Effector memory CD8-positive, alpha-beta T cell (primary cell): ENCODE data around the gene PLD3.
"Not testable (repeated sequence)": the region's sequence is repeated elsewhere in the genome, so short reads cannot be mapped to it uniquely, and the experiment has no call there.

ENCODE experiments used
- ATAC-seq: fragments of 150-1000 bp; cut with Tn5 transposase; replicated peaks from 2 replicates; pipeline ENCODE4 v1.10.0; 2021; ENCODE audit warnings: mild to moderate bottlenecking, moderate library complexity
- DNase-seq, 3 experiments: peaks; one replicate each; pipeline ENCODE4 v3.0.0; 2021
- H3K27ac Mint-ChIP-seq, 2 donors: one replicate each; pipeline ENCODE4 v1.8.0; 2022; ENCODE audit warnings: mild to moderate bottlenecking in 2 of 2, mixed read lengths in 2 of 2, moderate library complexity in 2 of 2
- H3K27me3 Mint-ChIP-seq, 2 donors: one replicate each; pipeline ENCODE4 v1.8.0; 2022; ENCODE audit warnings: mixed read lengths in 2 of 2
- H3K36me3 Mint-ChIP-seq: one replicate; pipeline ENCODE4 v1.8.0; 2022; ENCODE audit warnings: mild to moderate bottlenecking, moderate library complexity, mixed read lengths; ENCODE audit not compliant: insufficient read depth
- H3K4me1 Mint-ChIP-seq, 2 donors: one replicate each; pipeline ENCODE4 v1.8.0; 2022; ENCODE audit warnings: low read depth in 2 of 2, mixed read lengths in 2 of 2
- H3K4me3 Mint-ChIP-seq, 2 donors: one replicate each; pipeline ENCODE4 v1.8.0; 2022; ENCODE audit warnings: mild to moderate bottlenecking in 2 of 2, mixed read lengths in 2 of 2, moderate library complexity in 2 of 2
- H3K9me3 Mint-ChIP-seq, 2 donors: one replicate each; pipeline ENCODE4 v1.8.0; 2022; ENCODE audit warnings: mixed read lengths in 2 of 2

Gene PLD3

DNA sequence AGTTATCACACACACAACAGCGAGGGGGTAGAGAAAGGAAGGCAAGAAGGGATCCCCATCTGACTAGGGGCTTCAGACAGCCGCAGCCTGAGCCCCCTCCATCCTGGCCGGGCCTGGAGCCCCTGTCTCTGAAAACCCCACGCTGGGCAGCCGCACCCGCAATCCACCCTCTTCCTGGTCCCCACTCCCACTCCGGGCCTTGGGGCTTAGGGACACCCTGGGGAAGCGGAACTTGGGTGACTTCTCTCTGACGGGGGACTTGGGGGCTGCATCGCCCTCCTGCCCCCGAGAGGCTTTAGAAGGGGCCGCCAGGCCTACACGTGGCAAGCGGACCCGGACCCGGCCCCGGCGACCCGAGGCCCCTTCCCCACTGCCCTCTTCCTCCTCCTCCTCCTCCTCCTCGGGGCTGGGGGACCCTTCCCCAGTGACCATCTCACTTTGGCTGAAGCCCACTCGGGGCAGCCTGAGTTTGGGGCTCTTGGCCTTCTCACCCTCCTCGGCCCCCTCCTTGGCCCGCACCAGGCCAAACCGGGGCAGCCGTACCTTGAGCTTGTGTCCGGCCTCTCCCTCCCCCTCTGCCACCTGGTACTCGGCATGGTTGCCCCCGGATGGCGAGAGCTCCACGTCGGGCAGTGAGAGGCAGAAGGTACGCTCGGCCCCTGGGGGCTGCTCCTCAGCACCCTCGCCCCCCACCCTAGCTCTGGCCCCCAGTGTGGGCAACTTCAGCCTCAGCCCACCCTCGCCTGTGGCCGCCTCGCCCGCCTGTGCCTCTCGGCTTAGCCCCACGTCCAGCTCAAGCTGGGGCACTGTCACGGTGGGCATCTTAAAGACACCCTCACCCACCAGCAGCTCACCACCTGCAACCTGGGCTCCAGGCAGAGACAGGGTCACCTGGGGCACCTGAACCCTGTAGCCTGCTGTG lies 45.7 kb downstream of the PLD3 start:
- ATAC-seq (no peak), DNase-seq (no peak)
- Mint-ChIP-seq H3K36me3 (no peaks in the 10 kb centered on the region), H3K27me3 (peaks cover 0 to 12% of the 10 kb centered on the region in 2 donors), H3K4me1 (peaks cover 2 to 3% of the 10 kb centered on the region in 2 donors), H3K27ac (no peak overlapping the region), H3K4me3 (no peak overlapping the region), H3K9me3 (no peaks in the 10 kb centered on the region)

DNA sequence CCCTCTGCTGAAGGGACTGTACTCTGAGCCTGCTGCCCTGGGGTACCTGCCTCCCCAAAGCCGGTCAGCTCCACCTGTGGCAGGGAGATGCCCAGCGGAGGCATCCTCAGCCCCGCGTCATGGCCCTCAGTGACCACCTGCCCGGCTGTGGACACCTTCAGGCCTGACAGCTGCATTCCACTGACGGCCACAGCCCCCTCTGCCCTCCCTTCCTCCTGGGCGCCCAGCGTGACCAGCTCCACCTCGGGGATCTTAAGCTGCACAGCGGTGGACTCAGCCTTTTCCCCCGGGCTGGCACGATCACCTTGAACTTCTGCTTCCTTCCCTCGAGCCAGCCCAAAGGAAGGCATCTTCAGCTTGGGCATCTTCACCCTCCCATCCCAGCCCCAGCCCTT lies 46.3 kb downstream of the PLD3 start:
- ATAC-seq (no peak), DNase-seq (no peak)
- H3K27ac Mint-ChIP-seq: no peak overlapping the region
- H3K9me3 Mint-ChIP-seq: no peaks in the 10 kb centered on the region
- H3K4me1 Mint-ChIP-seq: peaks cover 6% of the 10 kb centered on the region in 2 donors
- H3K4me3 Mint-ChIP-seq: no peak overlapping the region
- peaks cover 0 to 16% of the 10 kb centered on the region in 2 donors for H3K27me3 Mint-ChIP-seq
- no peaks in the 10 kb centered on the region for H3K36me3 Mint-ChIP-seq

DNA sequence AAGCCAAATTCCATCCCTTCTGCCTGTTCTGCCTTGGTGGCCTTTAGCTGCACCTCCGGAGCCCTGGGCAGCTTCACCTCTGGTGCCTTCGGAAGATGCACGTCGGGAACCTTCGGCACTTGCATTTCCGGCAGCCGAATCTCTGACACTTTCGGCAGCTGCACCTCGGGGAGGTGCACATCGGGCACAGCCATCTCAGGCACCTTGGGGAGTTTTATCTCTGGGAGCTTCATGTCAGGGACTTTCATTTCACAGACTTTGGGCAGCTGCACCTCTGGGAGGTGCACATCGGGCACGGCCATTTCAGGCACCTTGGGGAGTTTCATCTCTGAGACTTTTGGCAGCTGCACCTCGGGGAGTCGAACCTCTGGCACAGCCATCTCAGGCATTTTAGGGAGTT lies 47.5 kb downstream of the PLD3 start:
- no peak overlapping the region for H3K4me3 Mint-ChIP-seq

DNA sequence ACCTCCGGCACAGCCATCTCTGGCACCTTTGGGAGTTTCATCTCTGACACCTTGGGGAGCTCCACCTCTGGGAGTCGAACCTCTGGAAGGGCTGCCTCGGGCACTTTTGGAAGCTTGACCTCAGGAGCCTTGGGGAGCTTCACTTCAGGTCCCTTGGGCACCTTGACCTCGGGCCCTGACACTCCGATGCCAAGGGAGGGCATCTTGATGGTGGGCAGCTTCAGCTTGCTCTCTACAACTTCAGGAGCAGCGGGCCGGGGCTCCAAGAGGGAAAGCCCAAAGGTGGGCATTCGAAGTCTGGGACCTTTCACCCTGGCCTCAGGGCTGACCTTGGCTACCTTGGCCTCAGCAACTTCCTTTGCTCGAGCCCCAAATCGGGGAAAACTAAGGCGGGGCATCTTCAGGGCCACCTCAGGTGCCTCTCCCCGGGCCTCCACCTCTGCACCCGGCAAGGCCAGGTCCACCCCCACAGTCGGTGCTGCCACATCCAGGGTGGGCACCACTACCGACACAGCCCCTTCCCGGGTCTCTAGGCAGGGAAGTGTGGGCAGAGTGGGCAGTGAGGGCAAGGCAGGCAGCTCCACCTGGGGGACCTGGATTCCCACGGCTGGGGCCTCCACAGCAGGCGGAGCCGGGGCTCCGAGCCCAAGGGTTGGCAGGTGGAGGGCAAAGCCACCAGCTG lies 48.5 kb downstream of the PLD3 start:
- Mint-ChIP-seq H3K36me3 (no peaks in the 10 kb centered on the region), H3K9me3 (no peaks in the 10 kb centered on the region), H3K27me3 (peaks cover 0 to 8% of the 10 kb centered on the region in 2 donors), H3K27ac (no peak overlapping the region), H3K4me3 (no peak overlapping the region), H3K4me1 (peaks cover 4 to 6% of the 10 kb centered on the region in 2 donors)
- no peak for DNase-seq
- ATAC-seq: no peak

More for the DNA sequence above, 47.5 kb downstream of the PLD3 start:
- H3K9me3 Mint-ChIP-seq: no peaks in the 10 kb centered on the region
- no peaks in the 10 kb centered on the region for H3K36me3 Mint-ChIP-seq
- H3K27ac Mint-ChIP-seq: no peak overlapping the region
- H3K27me3 Mint-ChIP-seq: peaks cover 0 to 8% of the 10 kb centered on the region in 2 donors
- DNase-seq: no peak
- no peak for ATAC-seq
- peaks cover 4 to 6% of the 10 kb centered on the region in 2 donors for H3K4me1 Mint-ChIP-seq

DNA sequence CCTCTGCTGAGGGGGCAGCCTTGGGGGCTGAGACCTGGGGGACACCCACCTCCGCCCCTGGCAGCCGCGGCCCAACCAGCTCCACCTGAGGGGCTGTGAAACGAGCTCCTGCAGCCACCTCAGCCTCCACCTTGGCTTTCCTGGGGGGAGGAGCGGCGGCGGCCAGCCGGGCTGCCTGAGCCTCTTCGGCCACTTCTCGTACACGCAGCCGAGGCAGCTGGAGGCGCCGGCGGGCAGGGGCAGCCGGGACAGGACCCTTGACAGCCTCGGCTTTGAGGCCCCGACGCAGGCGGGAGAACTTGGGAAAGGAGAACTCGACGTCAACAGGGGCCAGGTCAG lies 49.0 kb downstream of the PLD3 start:
- Mint-ChIP-seq H3K27ac (no peak overlapping the region), H3K36me3 (no peaks in the 10 kb centered on the region), H3K4me1 (peaks cover 4 to 6% of the 10 kb centered on the region in 2 donors), H3K27me3 (peaks cover 0 to 8% of the 10 kb centered on the region in 2 donors), H3K9me3 (no peaks in the 10 kb centered on the region), H3K4me3 (no peak overlapping the region)
- no peak for ATAC-seq
- DNase-seq: no peak

DNA sequence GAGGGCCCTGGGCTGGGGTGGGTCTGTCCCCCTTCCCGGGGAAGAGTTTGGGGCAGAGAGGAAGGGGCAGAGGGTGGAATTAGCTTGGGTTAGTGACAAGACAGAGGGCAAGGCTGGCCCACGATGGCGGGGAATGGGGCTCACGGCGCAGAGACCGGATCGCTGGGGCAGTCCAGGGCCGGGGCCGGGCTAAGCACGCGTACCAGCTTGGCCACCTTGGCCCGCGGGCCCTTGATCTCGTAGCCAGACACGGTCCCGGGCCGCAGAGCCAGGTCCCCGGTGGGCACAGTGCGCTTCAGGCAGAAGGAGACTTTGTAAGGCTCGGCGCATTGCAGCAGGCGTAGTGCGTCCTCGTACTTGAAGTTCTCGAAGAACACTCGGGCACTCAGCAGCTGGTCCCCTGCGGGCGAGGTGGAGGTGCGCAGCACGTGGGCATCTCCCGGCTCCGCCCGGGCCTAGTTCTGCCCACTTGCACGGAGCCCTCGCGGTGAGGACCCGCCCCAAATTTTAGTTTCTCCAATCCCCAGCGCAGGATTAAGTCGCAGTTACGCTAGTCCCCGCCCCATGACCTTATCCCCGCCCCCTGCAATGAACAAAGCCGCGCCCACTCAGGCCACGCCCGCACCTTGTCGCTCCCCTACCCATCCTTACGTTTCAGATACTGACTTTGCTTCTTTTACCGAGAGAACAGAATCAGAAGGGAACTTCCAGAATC lies 50.1 kb downstream of the PLD3 start:
- Mint-ChIP-seq H3K36me3 (no peaks in the 10 kb centered on the region), H3K27ac (peak overlapping the region in 1 of 2 donors; percentile 42), H3K9me3 (no peaks in the 10 kb centered on the region), H3K4me1 (peaks cover 9 to 10% of the 10 kb centered on the region in 2 donors), H3K27me3 (peaks cover 0 to 8% of the 10 kb centered on the region in 2 donors), H3K4me3 (no peak overlapping the region)
- DNase-seq: no peak
- ATAC-seq: peak; percentile 53

DNA sequence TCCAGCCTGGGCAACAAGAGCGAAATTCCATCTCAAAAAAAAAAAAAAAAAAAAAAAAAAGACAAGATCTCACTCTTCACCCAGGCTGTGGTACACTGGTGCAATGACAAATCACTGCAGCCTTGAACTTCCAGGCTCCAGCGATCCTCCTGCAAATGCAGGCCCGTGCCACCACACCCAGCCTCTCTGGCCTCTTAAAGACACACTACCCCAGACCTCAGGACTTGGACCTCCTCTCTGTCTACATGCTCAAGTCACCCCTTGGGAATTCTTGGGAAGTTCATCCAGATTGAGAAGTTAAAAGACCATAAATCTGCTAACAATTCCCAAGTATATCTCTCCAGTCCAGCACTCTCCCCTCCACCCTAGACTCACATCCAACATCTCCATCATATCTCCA lies 52.1 kb downstream of the PLD3 start:
- Mint-ChIP-seq H3K36me3 (no peaks in the 10 kb centered on the region), H3K4me1 (peaks cover 14 to 18% of the 10 kb centered on the region in 2 donors), H3K27me3 (peaks cover 0 to 8% of the 10 kb centered on the region in 2 donors), H3K4me3 (no peak overlapping the region), H3K9me3 (no peaks in the 10 kb centered on the region), H3K27ac (no peak overlapping the region)
- DNase-seq (no peak), ATAC-seq (no peak)

DNA sequence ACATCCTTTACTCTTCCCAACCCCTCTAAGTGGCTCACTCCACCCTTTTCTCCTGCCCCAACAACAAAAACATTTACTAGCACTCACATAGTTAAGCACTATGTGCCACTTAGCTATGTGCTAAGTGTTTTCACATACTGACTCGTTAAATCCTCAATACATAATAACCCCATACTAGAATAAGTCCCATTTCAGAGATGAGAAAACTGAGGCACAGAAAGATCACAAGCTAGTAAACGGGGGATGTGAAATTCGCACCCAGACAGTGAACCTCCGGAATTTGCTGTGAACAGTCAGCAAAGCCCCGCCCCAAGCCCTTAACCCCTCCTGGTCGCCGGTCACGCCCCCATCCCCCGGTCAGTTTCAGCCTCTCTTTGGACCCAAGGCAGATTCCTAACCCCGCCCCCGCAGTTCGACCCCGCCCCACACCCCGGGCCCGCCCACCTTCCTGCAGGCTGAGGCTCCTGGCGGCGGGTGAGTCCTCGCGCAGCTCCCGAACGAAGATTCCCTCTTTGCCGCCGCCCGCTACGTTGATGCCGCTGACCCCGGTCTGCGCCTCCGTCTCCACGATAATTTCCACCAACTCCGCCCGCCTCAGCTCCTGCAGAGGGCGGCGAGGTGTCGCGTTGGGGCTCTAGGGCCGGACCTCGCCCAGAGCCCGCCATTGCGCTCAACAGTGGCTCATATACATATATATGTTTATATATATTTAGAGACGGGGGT lies 54.9 kb downstream of the PLD3 start:
- ATAC-seq (peak; percentile 66), DNase-seq (peak; percentile 66 to 73 (median 66))
- no peaks in the 10 kb centered on the region for H3K9me3 Mint-ChIP-seq
- peaks cover 18 to 19% of the 10 kb centered on the region in 2 donors for H3K4me1 Mint-ChIP-seq
- H3K4me3 Mint-ChIP-seq: peak overlapping the region; percentile 70 to 88
- peaks cover 0 to 8% of the 10 kb centered on the region in 2 donors for H3K27me3 Mint-ChIP-seq
- H3K36me3 Mint-ChIP-seq: no peaks in the 10 kb centered on the region
- H3K27ac Mint-ChIP-seq: peak overlapping the region; percentile 46 to 91

DNA sequence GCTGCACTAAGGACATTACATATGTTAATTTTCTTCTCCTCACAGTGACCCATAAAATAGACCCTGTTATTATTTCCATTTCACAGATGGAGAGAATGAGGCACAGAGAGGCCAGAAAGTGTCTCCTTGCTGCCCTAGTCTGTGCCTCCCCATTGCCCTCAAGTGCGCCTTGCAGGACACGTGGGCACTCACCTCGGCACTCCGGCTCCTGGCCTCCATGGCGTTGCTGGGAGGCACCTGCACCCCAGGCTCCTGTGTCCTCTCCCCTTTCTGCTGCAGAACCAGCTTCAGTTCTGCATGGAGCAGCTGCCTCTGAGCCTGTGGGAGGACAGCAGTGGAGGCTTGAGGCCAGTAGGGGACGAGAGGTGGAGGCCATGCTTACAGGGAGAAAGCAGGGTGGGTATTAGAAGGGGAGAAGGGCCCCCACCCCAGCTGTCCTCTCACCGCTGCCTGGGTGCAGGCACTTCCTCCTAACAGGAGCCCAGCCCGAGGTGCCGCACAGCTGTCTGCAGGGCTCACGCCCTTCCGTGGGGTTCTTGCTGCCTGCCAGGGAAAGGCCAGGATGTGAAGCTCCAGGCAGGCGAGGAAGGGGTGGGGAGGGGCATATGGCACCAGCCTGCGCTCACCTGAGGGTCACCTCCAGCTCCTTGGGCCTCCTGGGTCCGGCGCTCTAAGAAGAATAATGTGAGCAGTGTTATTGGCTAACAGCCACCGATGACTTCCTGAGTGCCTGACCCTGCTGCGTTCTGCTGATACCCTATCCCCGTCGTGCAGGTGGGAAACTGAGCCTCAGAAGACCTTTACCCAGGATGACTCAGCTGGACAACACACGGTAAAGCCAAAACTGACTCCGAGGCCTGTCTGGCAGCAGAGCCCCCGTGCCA lies 59.5 kb downstream of the PLD3 start:
- Mint-ChIP-seq H3K4me1 (peaks cover 13 to 14% of the 10 kb centered on the region in 2 donors), H3K27me3 (peaks cover 0 to 12% of the 10 kb centered on the region in 2 donors), H3K27ac (peak overlapping the region in 1 of 2 donors; percentile 90), H3K36me3 (peaks cover 3% of the 10 kb centered on the region), H3K9me3 (no peaks in the 10 kb centered on the region), H3K4me3 (peak overlapping the region; percentile 4 to 25)
- ATAC-seq: no peak
- no peak for DNase-seq

DNA sequence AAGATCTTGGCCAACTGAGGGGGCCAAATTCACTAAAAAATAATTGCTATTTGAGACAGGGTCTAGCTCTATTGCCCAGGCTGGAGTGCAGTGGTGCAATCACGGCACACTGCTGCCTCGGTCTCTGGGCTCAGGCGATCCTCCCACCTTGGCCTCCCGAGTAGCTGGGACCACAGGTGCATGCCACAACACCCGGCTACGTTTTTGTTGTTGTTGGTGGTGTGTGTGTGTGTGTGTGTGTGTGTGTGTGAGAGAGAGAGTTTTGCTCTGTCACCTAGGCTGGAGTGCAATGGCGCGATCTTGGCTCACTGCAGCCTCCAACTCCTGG lies 60.1 kb downstream of the PLD3 start:
- not testable (repeated sequence) for H3K4me3 Mint-ChIP-seq, H3K27ac Mint-ChIP-seq, ATAC-seq, DNase-seq, H3K9me3 Mint-ChIP-seq, H3K36me3 Mint-ChIP-seq
- H3K4me1 Mint-ChIP-seq: peaks cover 8 to 10% of the 10 kb centered on the region in 2 donors
- peaks cover 0 to 12% of the 10 kb centered on the region in 2 donors for H3K27me3 Mint-ChIP-seq

DNA sequence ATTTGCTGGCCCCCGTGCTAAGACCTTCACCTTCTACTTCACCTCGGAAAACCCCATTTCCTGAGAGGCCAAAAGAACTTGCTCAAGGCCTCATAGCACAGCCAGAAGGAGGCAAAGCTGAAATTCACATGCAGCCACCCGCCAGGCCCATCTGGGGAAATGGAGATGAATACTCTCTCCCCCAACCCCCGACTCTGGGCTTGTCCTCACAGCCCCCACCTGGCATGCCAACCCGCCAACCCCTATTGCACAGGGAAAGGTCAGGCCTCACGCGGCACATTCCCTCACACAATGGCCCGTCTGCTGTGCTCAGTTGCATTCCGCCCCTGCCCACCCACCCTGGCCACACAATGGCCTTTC lies 61.5 kb downstream of the PLD3 start:
- H3K36me3 Mint-ChIP-seq: peaks cover 3% of the 10 kb centered on the region
- H3K4me1 Mint-ChIP-seq: peaks cover 0 to 7% of the 10 kb centered on the region in 2 donors
- peaks cover 0 to 12% of the 10 kb centered on the region in 2 donors for H3K27me3 Mint-ChIP-seq
- H3K9me3 Mint-ChIP-seq: no peaks in the 10 kb centered on the region
- DNase-seq (no peak), ATAC-seq (no peak)
- no peak overlapping the region for H3K27ac Mint-ChIP-seq
- H3K4me3 Mint-ChIP-seq: no peak overlapping the region

DNA sequence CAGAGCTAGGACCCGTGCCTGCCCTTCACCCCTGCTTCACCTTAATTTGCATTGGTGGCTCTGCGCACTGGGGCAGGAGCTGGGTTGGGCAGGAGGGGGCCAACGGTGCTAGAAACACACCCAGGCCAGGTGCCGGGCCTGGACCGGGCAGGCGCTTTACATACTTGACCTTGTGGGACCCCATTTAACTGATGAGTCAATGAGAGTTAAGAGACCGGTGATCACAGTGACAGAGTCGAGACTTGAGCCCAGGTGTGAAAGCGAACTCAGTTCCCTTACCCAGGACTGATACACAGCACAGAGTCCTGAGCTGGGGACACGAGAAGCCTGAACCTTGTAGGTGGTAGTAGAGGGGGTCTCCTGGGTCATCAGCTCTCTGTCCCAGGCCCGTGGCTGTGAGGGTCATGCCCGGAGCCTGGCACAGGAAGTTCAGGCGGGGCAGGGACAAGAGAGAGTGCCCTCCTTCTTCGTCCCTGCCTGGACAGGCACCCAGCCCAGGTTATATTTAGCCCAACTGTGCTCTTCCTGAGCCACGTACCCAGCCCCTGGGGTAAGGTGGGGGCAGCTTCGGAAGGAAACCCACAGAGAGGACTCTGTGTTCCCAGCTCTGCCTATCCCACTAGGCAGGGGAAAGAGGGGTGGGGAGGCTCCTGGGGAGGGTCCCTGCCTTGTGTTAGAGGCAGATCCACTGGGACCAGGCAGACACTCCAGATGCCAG lies 62.8 kb downstream of the PLD3 start:
- H3K36me3 Mint-ChIP-seq: peaks cover 3% of the 10 kb centered on the region
- DNase-seq (no peak), ATAC-seq (no peak)
- no peaks in the 10 kb centered on the region for H3K9me3 Mint-ChIP-seq
- no peak overlapping the region for H3K4me3 Mint-ChIP-seq
- H3K27ac Mint-ChIP-seq: no peak overlapping the region
- H3K27me3 Mint-ChIP-seq: peaks cover 0 to 12% of the 10 kb centered on the region in 2 donors
- peaks cover 0 to 11% of the 10 kb centered on the region in 2 donors for H3K4me1 Mint-ChIP-seq
